Nephron progenitor cell (in vitro differentiated cells): ENCODE results near the gene RNF125.

Experiments used
- DNase-seq: peaks from one replicate; pipeline ENCODE4 v3.0.0; 2021
- H3K27ac Mint-ChIP-seq: 2 replicates; pipeline ENCODE4 v1.8.0; 2021; ENCODE audit warnings: mild to moderate bottlenecking, moderate library complexity, mixed read lengths
- H3K27me3 Mint-ChIP-seq: 2 replicates; pipeline ENCODE4 v1.8.0; 2021; ENCODE audit warnings: mild to moderate bottlenecking, low read depth, mixed read lengths; ENCODE audit not compliant: poor library complexity
- H3K36me3 Mint-ChIP-seq: 2 replicates; pipeline ENCODE4 v1.8.0; 2021; ENCODE audit warnings: low read depth, mixed read lengths
- H3K4me1 Mint-ChIP-seq: 2 replicates; pipeline ENCODE4 v1.8.0; 2021; ENCODE audit warnings: mixed read lengths
- H3K4me3 Mint-ChIP-seq: 2 replicates; pipeline ENCODE4 v1.8.0; 2021; ENCODE audit warnings: mild to moderate bottlenecking, moderate library complexity, mixed read lengths
- H3K9me3 Mint-ChIP-seq: 2 replicates; pipeline ENCODE4 v1.8.0; 2021; ENCODE audit warnings: mild to moderate bottlenecking, moderate library complexity, mixed read lengths
- TF ChIP-seq, protein P1 (sequence below): fragments of 200-600 bp; sonication (generic); IDR thresholded peaks from 2 replicates; pipeline ENCODE4 v1.5.0; 2021; ENCODE audit warnings: antibody characterized with exemption

The RNF125 gene

DNA sequence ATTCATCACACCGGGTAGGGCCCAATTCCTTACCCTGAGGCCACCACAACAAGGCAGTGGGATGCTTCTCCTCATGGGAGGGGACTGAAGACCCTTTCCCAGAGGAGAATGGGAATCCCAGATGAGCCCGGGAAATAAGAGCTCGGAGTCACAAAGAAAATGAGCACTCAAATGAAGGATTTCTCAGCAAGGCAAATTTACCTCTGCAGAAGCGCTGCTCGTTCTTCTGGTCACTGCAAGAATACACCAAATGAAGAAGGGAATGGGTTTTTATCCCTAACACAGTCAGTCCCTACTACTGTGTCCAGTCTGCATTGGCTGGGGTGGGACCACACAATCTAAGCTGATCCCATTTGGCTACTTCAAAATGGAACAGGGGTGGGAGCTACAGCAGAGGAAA lies 40.0 kb upstream of the RNF125 start:
- DNase-seq: no peak
- Mint-ChIP-seq H3K27me3 (peaks cover 5% of the 10 kb centered on the region), H3K27ac (no peak overlapping the region), H3K4me1 (peaks cover 10% of the 10 kb centered on the region), H3K36me3 (no peaks in the 10 kb centered on the region), H3K9me3 (peaks cover 34% of the 10 kb centered on the region), H3K4me3 (no peak overlapping the region)
- TF ChIP-seq, protein P1, sequence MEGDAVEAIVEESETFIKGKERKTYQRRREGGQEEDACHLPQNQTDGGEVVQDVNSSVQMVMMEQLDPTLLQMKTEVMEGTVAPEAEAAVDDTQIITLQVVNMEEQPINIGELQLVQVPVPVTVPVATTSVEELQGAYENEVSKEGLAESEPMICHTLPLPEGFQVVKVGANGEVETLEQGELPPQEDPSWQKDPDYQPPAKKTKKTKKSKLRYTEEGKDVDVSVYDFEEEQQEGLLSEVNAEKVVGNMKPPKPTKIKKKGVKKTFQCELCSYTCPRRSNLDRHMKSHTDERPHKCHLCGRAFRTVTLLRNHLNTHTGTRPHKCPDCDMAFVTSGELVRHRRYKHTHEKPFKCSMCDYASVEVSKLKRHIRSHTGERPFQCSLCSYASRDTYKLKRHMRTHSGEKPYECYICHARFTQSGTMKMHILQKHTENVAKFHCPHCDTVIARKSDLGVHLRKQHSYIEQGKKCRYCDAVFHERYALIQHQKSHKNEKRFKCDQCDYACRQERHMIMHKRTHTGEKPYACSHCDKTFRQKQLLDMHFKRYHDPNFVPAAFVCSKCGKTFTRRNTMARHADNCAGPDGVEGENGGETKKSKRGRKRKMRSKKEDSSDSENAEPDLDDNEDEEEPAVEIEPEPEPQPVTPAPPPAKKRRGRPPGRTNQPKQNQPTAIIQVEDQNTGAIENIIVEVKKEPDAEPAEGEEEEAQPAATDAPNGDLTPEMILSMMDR: no peak

DNA sequence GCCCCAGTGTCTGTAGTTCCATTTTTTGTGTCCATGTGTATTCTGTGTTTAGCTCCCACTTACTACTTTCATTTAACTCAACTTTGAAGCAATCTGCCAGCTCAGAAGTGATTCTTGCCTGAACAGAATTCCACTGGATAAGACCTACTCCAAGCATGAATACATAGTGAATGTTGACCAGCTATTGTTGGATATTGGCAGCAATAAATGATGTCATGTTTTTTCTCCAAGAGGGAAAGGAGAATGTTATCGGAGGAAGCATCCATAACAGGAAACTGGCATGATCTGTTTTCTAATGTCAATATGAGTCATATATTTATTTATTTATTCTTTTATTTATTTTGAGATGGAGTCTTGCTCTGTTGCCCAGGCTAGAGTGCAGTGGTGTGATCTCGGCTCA lies 38.9 kb upstream of the RNF125 start:
- H3K4me1 Mint-ChIP-seq: peaks cover 10% of the 10 kb centered on the region
- no peak overlapping the region for H3K27ac Mint-ChIP-seq
- H3K27me3 Mint-ChIP-seq: peaks cover 3% of the 10 kb centered on the region
- no peaks in the 10 kb centered on the region for H3K36me3 Mint-ChIP-seq
- TF ChIP-seq, protein P1: no peak
- no peak overlapping the region for H3K4me3 Mint-ChIP-seq
- peaks cover 23% of the 10 kb centered on the region for H3K9me3 Mint-ChIP-seq
- DNase-seq: no peak

- Mint-ChIP-seq H3K4me1 (peaks cover 9% of the 10 kb centered on the region), H3K27me3 (peaks cover 3% of the 10 kb centered on the region), H3K9me3 (peaks cover 17% of the 10 kb centered on the region), H3K27ac (no peak overlapping the region), H3K36me3 (no peaks in the 10 kb centered on the region), H3K4me3 (no peak overlapping the region)
- DNase-seq: no peak
- TF ChIP-seq, protein P1: no peak
Measured at GRCh38 chr18:31980863-31981262, 37.8 kb upstream of the RNF125 start.

- peaks cover 11% of the 10 kb centered on the region for H3K9me3 Mint-ChIP-seq
- TF ChIP-seq, protein P1: no peak
- no peak overlapping the region for H3K4me3 Mint-ChIP-seq
- H3K27me3 Mint-ChIP-seq: peaks cover 3% of the 10 kb centered on the region
- DNase-seq: no peak
- no peaks in the 10 kb centered on the region for H3K4me1 Mint-ChIP-seq
- H3K27ac Mint-ChIP-seq: no peak overlapping the region
- no peaks in the 10 kb centered on the region for H3K36me3 Mint-ChIP-seq
Measured at GRCh38 chr18:31983020-31983419, 35.6 kb upstream of the RNF125 start.

- TF ChIP-seq, protein P1: no peak
- H3K36me3 Mint-ChIP-seq: no peaks in the 10 kb centered on the region
- no peaks in the 10 kb centered on the region for H3K4me1 Mint-ChIP-seq
- H3K4me3 Mint-ChIP-seq: no peak overlapping the region
- DNase-seq: no peak
- H3K27me3 Mint-ChIP-seq: no peaks in the 10 kb centered on the region
- H3K27ac Mint-ChIP-seq: no peak overlapping the region
- H3K9me3 Mint-ChIP-seq: peaks cover 1% of the 10 kb centered on the region
Measured at GRCh38 chr18:31983976-31984375, 34.6 kb upstream of the RNF125 start.

DNA sequence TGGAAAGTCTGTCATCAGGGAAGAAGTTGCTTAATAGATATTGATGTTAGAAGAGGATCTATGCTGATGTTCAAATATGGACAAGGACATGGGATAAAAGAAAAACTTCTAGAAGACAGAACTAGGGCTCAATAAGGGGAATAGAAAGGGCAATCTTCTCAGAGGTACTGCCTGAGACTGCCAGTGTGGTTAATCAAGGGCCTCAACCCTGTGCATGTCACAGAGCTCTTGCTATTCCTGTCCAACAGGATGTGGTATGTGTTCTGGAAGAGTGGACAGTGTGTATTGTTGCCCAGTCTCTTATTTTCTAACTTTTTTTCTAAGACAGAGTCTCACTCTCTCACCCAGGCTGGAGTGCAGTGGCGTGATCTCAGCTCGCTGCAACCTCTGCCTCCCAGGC lies 27.8 kb upstream of the RNF125 start:
- no peaks in the 10 kb centered on the region for H3K4me1 Mint-ChIP-seq
- peaks cover under 1% of the 10 kb centered on the region for H3K9me3 Mint-ChIP-seq
- DNase-seq: no peak
- no peak overlapping the region for H3K4me3 Mint-ChIP-seq
- no peak overlapping the region for H3K27ac Mint-ChIP-seq
- H3K36me3 Mint-ChIP-seq: no peaks in the 10 kb centered on the region
- TF ChIP-seq, protein P1: no peak
- H3K27me3 Mint-ChIP-seq: no peaks in the 10 kb centered on the region
